DOHH2 (cell line): ENCODE measurements around the gene MVB12B.

Source experiments
- EZH2phosphoT487 ChIP-seq: fragments of 200-600 bp; sonication (generic); IDR thresholded peaks from 2 replicates; pipeline ENCODE4 v1.6.1; 2017; ENCODE audit warnings: borderline replicate concordance, mild to moderate bottlenecking, antibody characterized with exemption, low read length, moderate library complexity, mixed read lengths
- TF ChIP-seq, protein P1 (sequence below): fragments of 200-600 bp; sonication (generic); IDR thresholded peaks from one replicate; pipeline ENCODE4 v1.5.1; 2014; ENCODE audit warnings: antibody characterized with exemption, mild to moderate bottlenecking, low read depth, low read length; ENCODE audit not compliant: poor library complexity, severe bottlenecking

DNA sequence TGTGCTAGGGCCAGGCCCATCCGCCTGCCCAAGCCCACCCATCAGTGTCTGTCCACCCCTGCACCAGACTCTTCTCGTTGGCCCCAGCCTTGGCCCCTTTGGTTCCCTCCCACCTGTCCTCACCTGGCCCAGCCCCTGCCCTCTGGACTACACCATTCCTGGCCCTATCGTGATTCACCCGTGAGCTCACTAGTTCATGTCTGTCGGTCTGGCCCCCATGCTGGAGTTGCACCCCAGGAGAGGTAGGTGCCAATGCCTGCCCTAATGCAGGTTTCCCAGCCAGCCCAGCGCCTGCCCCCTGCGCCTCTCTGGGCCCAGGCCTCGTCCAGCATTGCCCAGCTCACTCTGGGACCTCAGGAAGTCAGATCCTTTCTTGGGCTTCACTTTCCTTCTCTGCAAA, 171.7 kb downstream of the MVB12B start:
- TF ChIP-seq, protein P1, sequence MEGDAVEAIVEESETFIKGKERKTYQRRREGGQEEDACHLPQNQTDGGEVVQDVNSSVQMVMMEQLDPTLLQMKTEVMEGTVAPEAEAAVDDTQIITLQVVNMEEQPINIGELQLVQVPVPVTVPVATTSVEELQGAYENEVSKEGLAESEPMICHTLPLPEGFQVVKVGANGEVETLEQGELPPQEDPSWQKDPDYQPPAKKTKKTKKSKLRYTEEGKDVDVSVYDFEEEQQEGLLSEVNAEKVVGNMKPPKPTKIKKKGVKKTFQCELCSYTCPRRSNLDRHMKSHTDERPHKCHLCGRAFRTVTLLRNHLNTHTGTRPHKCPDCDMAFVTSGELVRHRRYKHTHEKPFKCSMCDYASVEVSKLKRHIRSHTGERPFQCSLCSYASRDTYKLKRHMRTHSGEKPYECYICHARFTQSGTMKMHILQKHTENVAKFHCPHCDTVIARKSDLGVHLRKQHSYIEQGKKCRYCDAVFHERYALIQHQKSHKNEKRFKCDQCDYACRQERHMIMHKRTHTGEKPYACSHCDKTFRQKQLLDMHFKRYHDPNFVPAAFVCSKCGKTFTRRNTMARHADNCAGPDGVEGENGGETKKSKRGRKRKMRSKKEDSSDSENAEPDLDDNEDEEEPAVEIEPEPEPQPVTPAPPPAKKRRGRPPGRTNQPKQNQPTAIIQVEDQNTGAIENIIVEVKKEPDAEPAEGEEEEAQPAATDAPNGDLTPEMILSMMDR = no peak
- TF ChIP-seq EZH2phosphoT487 = no peak
